Keratinocyte (primary cell): ENCODE data around the gene SPSB4. TPM values are rescaled to one million over a fixed set of nuclear protein-coding genes. Genes with fewer than 3 reads are reported as not detected.

ENCODE experiments used
- DNase-seq: peaks from one replicate; pipeline ENCODE4 v3.0.0-alpha.2; 2011; ENCODE audit warnings: low read depth, missing footprints, low spot score
- FAIRE-seq: peaks from 2 replicates; lab custom pipeline; 2011; peaks lifted over from hg19 to GRCh38; lab: Jason Lieb, UNC
- H2AFZ ChIP-seq: 2 replicates; pipeline ENCODE4 v1.6.0; 2012; ENCODE audit warnings: low read length, control low read depth, inconsistent platforms; ENCODE audit not compliant: control insufficient read depth
- H3K27ac ChIP-seq: 2 replicates; pipeline ENCODE4 v1.5.1; 2011; ENCODE audit warnings: low read length; ENCODE audit not compliant: control insufficient read depth, insufficient read depth
- H3K27me3 ChIP-seq: 3 replicates; pipeline ENCODE4 v1.6.0; 2011; ENCODE audit warnings: low read length; ENCODE audit not compliant: control insufficient read depth, insufficient read depth; ENCODE audit errors: extremely low read depth
- H3K36me3 ChIP-seq, 2 experiments: 2 replicates in 1 of 2; 3 replicates in 1 of 2; pipeline ENCODE4 v1.5.1; 2011; ENCODE audit warnings: low read length in 2 of 2, mild to moderate bottlenecking in 1 of 2; ENCODE audit not compliant: control insufficient read depth in 2 of 2, insufficient read depth in 2 of 2; ENCODE audit errors: extremely low read depth in 1 of 2
- H3K4me1 ChIP-seq: 3 replicates; pipeline ENCODE4 v1.5.1; 2011; ENCODE audit warnings: low read length; ENCODE audit not compliant: control insufficient read depth, insufficient read depth; ENCODE audit errors: extremely low read depth
- H3K4me2 ChIP-seq: 3 replicates; pipeline ENCODE4 v1.6.0; 2011; ENCODE audit warnings: low read depth, low read length; ENCODE audit not compliant: control insufficient read depth, insufficient read depth; ENCODE audit errors: extremely low read depth
- H3K4me3 ChIP-seq, 3 experiments: fragments of 200-600 bp in 1 of 3; sonication (generic) in 1 of 3; 2 replicates in 2 of 3; 3 replicates in 1 of 3; pipeline ENCODE4 v1.5.1; 2011 to 2016; ENCODE audit warnings: low read length in 3 of 3, mild to moderate bottlenecking in 3 of 3, control low read depth in 2 of 3, inconsistent platforms in 1 of 3, low read depth in 1 of 3, mixed read lengths in 1 of 3, mixed run types in 1 of 3, moderate library complexity in 1 of 3; ENCODE audit not compliant: control insufficient read depth in 2 of 3, insufficient read depth in 2 of 3; ENCODE audit errors: extremely low read depth in 1 of 3
- H3K79me2 ChIP-seq: 2 replicates; pipeline ENCODE4 v1.6.0; 2012; ENCODE audit warnings: low read length; ENCODE audit not compliant: control insufficient read depth, insufficient read depth
- H3K9ac ChIP-seq: 3 replicates; pipeline ENCODE4 v1.6.0; 2011; ENCODE audit warnings: low read length; ENCODE audit not compliant: control insufficient read depth, insufficient read depth; ENCODE audit errors: extremely low read depth
- H3K9me1 ChIP-seq: 3 replicates; pipeline ENCODE4 v1.6.0; 2011; ENCODE audit warnings: low read length; ENCODE audit not compliant: control insufficient read depth, insufficient read depth; ENCODE audit errors: extremely low read depth
- H3K9me3 ChIP-seq: 2 replicates; pipeline ENCODE4 v1.5.1; 2012; ENCODE audit warnings: low read depth, low read length; ENCODE audit not compliant: control insufficient read depth
- H4K20me1 ChIP-seq: 3 replicates; pipeline ENCODE4 v1.6.0; 2011; ENCODE audit warnings: low read length; ENCODE audit not compliant: control insufficient read depth, insufficient read depth; ENCODE audit errors: extremely low read depth
- CTCF ChIP-seq, 3 experiments: IDR thresholded peaks in 1 of 3; conservative IDR thresholded peaks in 1 of 3; optimal IDR thresholded peaks in 1 of 3; 2 replicates in 2 of 3; 3 replicates in 1 of 3; pipeline versions ENCODE3 to v1.5.1; 2011; ENCODE audit warnings: low read length in 3 of 3, mild to moderate bottlenecking in 3 of 3, moderate library complexity in 2 of 3, control low read depth in 1 of 3, inconsistent platforms in 1 of 3; ENCODE audit not compliant: insufficient read depth in 2 of 3; ENCODE audit errors: extremely low read depth in 1 of 3
- EZH2 ChIP-seq: IDR thresholded peaks from one replicate; pipeline ENCODE4 v1.6.1; 2012; ENCODE audit warnings: inconsistent platforms, mild to moderate bottlenecking, low read length, moderate library complexity
- dilution Hi-C: fragments of 300-500 bp; cut with MboI; formaldehyde crosslinking; loops from one replicate; pipeline ENCODE4 v1.7.0; 2020; ENCODE audit warnings: low sequenced_read_pairs; ENCODE audit not compliant: extremely low pct_ligation_motif_present
- polyA plus RNA-seq, 5 experiments: library from polyadenylated mRNA; depleted of rRNA in 3 of 5; stranded (reverse) in 3 of 5; stranded (forward) in 1 of 5; unstranded in 1 of 5; fragments of >200 nt; gene quantifications; 1 replicate in 1 of 5; 2 replicates in 3 of 5; 3 replicates in 1 of 5; pipeline versions ENCODE4 v1.2.1 to v1.2.3, GENCODE V29; 2011 to 2012; ENCODE audit warnings: missing spikeins in 2 of 5, low read depth in 1 of 5, low replicate concordance in 1 of 5

SPSB4 gene
- polyA plus RNA-seq, 1 donor (not counting 4 experiments of a cell fraction or from before 2014, with no cell fraction given): not detected

DNA sequence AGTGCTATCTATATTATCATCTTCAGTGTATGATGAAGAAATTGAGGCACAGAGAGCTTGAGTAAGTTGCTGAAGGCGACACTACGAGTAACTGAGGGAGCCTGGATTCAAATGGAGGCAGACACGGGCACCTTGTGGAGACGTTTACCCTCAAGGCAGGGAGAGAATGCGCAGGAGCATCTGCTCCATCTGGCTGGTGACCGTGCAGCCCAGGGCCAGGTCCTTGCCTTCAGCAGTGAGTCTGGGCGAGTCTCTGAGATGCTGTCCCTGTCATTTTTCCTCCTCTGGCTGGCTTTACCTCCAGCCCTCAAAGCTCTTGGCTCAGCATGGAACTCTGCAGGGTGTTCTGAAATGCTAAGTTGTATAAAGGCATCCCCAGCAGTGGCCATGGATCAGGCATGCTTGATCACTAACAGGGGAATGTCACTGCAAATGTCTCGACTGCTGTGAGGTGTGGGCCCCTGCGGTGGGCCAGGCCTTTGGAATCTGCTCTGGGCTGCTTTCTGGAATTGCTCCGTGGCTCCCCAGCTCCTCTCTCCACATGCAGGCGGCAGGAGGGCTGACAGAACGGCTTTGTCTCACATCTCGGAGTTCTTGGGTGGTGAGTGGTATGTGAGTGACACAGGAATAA is 19.7 kb downstream of the SPSB4 start:
- Histone ChIP-seq H4K20me1 (no peaks in the 10 kb centered on the region), H3K27ac (no peak overlapping the region), H3K4me3 (no peak overlapping the region), H3K4me2 (no peak overlapping the region), H3K36me3 (no peaks in the 10 kb centered on the region), H3K27me3 (no peaks in the 10 kb centered on the region), H2AFZ (no peak overlapping the region), H3K9me3 (no peaks in the 10 kb centered on the region), H3K79me2 (no peaks in the 10 kb centered on the region), H3K4me1 (no peaks in the 10 kb centered on the region), H3K9me1 (no peaks in the 10 kb centered on the region), H3K9ac (no peak overlapping the region)
- dilution Hi-C loops: no loop called here
- FAIRE-seq (no peak), DNase-seq (no peak)
- no peak for TF ChIP-seq CTCF (optimal IDR thresholded peaks at IDR 0.05 in 1 of 3, IDR thresholded peaks at IDR 0.05 in 1 of 3, conservative IDR thresholded peaks at IDR 0.05 in 1 of 3; ENCODE audit: extremely low read depth in 1 of 3, insufficient read depth in 2 of 3, low read length in 3 of 3)
- no peak for TF ChIP-seq EZH2

DNA sequence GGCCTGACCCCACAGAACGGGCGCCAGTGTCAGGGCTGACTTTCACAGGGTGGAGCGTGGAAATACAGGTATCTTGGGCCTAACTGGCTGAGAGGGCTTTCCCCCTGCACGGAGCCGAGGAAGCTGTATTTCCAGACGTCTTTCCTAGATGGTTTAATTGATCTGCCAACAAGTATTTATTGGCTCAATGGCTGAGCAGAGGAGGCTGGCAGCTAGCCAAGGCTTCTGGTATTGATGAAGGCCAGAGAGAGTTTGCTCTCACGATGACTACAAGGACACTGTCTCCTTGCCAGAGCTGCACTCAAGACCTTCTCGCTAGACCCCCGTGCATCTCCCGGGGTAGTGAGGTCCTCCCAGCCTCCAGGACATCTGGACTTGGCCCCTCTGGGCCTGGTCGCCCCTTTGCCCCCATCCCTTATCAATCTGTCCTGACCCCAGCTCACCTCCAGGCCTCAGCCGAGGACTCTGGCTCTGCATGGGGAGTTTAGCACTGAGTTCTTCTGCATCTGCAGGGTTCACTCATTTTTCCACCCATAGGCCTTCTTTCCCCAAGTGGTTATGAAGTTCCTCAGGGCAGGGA is 20.6 kb downstream of the SPSB4 start:
- H2AFZ ChIP-seq: no peak overlapping the region
- dilution Hi-C loops: no loop called here
- no peak for FAIRE-seq
- no peaks in the 10 kb centered on the region for H3K79me2 ChIP-seq
- no peaks in the 10 kb centered on the region for H4K20me1 ChIP-seq
- H3K27ac ChIP-seq: no peak overlapping the region
- peaks cover 2% of the 10 kb centered on the region for H3K27me3 ChIP-seq
- no peaks in the 10 kb centered on the region for H3K9me1 ChIP-seq
- TF ChIP-seq CTCF (optimal IDR thresholded peaks at IDR 0.05 in 1 of 3, IDR thresholded peaks at IDR 0.05 in 1 of 3, conservative IDR thresholded peaks at IDR 0.05 in 1 of 3; ENCODE audit: extremely low read depth in 1 of 3, insufficient read depth in 2 of 3, low read length in 3 of 3) (no peak), EZH2 (no peak)
- H3K4me1 ChIP-seq: no peaks in the 10 kb centered on the region
- no peak overlapping the region for H3K4me3 ChIP-seq
- no peak overlapping the region for H3K4me2 ChIP-seq
- no peaks in the 10 kb centered on the region for H3K9me3 ChIP-seq
- H3K9ac ChIP-seq: no peak overlapping the region
- H3K36me3 ChIP-seq: no peaks in the 10 kb centered on the region
- no peak for DNase-seq
